KBM-7 (cell line): Measurements from ENCODE around the gene PACRGL.
"Not testable (repeated sequence)": the region's sequence is repeated elsewhere in the genome, so short reads cannot be mapped to it uniquely, and the experiment has no call there.

Experiments used
- DNase-seq: peaks from one replicate; pipeline ENCODE4 v3.0.0-alpha.2; 2015
- in situ Hi-C: fragments of 300-500 bp; cut with MboI; formaldehyde crosslinking; loops from 2 replicates; pipeline ENCODE4 v1.14.3; 2020; ENCODE audit warnings: low sequenced_read_pairs, low pct_unique_long_range_greater_than_20kb, mixed read lengths

The PACRGL gene

GRCh38 chr4:20711335-20711734 lies 11.1 kb downstream of the PACRGL start:
- in situ Hi-C loops, result no loop called here
- no peak for DNase-seq

- in situ Hi-C loops, result no loop called here
- no peak for DNase-seq
Measured at GRCh38 chr4:20723019-20723418, 22.8 kb downstream of the PACRGL start.

GRCh38 chr4:20723463-20723862 lies 23.2 kb downstream of the PACRGL start:
- in situ Hi-C loops, result no loop called here
- DNase-seq, result no peak

- in situ Hi-C loops, result no loop called here
- DNase-seq, result no peak
Measured at GRCh38 chr4:20724915-20725314, 24.7 kb downstream of the PACRGL start.

DNA sequence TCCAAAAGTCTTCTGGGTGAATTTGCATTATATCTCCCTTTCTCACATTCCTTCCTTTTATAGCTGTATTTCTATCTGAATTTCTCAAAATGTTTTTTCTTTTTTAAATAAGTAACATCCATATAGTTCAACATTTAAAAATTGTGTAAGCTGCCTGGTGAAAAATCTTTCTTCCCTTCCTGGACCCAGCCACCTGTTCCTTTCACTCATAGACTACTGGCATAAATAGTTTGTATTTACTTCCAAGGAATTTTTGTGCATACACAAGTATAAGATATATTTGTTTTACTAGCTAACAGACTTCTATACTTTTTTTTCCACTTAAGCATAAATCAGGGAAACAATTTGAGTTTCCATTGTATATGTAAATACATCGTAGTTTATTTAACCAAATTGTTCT lies 35.7 kb downstream of the PACRGL start:
- in situ Hi-C loops, result no loop called here
- no peak for DNase-seq

- DNase-seq, in situ Hi-C loops: not testable (repeated sequence)
Measured at GRCh38 chr4:20746000-20746399, 45.7 kb downstream of the PACRGL start.

DNA sequence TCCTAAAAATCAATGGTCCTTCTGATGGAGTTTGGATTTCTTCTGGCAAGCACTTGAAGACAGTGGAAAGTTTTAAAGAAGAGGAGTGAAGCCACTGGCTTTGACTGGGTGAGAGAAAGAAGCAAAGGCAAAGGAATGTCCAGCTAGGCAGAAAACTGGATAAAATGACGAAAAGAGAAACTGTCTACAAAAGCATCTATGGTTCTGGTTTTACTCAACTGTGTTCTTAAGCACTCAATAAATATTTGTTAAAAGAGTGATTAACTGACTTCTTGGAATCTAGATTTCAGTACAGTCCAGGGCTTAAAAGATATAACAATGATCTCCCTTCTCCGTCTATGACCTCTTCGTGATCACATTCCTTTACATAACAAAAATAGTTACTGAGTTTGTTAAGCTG lies 52.4 kb downstream of the PACRGL start:
- in situ Hi-C loops, result no loop called here
- no peak for DNase-seq

- in situ Hi-C loops, result no loop called here
- DNase-seq, result no peak
Measured at GRCh38 chr4:20754036-20754435, 53.8 kb downstream of the PACRGL start.

DNA sequence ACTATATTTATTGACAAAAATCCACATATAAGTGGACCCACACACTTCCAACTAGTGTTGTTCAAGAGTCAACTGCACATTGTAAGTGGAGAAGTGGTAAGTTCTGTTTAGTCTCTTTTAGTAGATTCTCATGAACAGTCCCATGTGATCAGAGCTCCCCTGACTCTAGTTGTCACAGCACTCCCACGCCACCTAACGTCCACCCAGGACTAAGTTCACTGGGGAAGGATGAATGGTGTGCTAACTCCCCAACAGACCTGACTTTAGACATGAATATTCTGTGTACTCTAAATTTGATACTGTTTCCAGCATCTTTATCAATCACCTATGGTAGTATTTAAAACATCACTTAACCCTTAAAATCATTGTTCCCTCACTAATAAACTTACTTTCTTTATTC lies 59.8 kb downstream of the PACRGL start:
- in situ Hi-C loops, result no loop called here
- peak; percentile 2 for DNase-seq

- DNase-seq, result no peak
- in situ Hi-C loops, result no loop called here
Measured at GRCh38 chr4:20761382-20761781, 61.1 kb downstream of the PACRGL start.

- DNase-seq, result no peak
- in situ Hi-C loops, result no loop called here
Measured at GRCh38 chr4:20761826-20762225, 61.6 kb downstream of the PACRGL start.

DNA sequence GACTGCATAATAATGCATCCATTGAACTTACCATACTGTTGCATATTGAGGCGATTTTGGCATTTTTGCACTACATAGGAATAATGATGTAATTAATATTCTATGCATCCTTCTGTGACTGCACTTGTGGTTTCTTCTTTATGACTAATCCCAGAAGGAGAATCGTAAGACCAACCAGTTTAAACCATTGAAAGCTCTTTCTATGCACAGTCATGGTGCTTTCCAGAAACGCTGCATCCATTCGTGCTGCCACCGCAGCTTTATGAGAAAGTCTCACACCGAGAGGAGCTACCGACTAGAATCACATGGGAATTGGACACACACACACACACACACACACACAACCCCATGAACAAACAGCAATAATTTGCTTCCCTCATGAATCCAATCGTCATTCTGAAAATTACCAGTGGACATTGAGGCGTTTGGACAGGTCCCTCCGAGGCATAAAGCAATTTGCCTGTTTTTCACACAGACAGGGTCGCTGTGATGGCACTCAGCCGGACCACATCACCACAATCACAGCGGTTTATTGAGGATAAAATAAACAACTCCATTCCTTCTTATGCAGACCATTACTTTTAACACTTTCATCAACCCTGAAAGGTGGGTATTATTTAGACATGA lies 64.2 kb downstream of the PACRGL start:
- in situ Hi-C loops, result no loop called here
- DNase-seq, result no peak

DNA sequence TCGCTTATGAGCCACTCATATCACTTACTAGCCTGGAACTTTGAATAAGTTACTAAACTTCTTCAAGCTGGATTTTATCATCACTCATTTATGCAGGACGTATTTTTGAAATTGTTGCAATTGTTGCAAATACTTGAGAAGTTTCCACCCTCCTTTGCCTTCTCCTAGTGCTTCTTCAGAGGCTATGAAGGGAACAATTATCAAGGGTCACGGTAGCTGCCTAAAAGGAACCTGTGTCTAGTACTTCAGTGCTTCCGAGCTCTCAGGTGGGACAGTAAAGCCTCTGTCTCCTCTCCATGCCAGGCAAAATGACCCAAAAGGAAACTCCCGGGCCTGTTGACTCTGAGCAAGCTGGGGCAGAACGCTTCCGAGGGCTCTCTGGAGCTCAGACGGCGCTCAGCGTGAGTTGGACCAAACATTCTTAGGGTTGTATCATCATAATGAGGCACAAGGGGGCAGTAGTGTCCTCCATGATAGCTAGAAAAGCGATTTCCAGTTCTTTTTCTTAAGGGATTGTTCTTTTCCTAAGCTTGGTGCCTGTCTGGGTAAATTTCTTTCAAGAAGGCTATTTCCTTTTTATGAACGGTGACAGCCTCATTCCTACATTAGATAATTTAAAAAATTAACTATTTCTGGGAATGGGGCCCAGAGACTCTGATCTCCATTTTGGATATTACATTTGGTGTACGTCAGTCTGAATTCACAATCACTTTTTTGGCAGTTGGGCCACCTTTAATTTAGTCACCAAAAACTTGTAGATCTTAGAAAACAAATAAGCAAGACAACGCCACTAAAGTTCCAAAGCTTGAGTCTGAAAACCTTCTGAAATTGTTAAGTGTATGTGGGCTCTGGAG lies 73.1 kb downstream of the PACRGL start:
- in situ Hi-C loops, result no loop called here
- DNase-seq, result peak; percentile 44

- in situ Hi-C loops, result no loop called here
- DNase-seq, result no peak
Measured at GRCh38 chr4:20778896-20779295, 78.6 kb downstream of the PACRGL start.

DNA sequence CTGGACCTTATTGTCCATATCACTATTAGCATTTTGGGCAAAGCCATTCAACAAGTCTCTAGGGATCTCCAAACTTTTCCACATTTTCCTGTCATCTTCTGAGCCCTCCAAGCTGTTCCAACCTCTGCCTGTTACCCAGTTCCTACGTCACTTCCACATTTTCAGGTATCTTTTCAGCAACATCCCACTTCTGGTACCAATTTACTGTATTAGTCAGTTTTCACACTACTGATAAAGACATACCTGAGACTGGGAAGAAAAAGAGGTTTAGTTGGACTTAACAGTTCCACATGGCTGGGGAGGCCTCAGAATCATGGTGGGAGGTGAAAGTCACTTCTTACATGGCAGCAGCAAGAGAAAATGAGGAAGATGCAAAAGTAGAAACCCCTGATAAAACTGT lies 82.9 kb downstream of the PACRGL start:
- DNase-seq, in situ Hi-C loops: not testable (repeated sequence)

- DNase-seq, result no peak
- in situ Hi-C loops, result no loop called here
Measured at GRCh38 chr4:20787940-20788665, 87.8 kb downstream of the PACRGL start.
